ENCODE results near the gene ZNF619. TPM values are rescaled to one million over a fixed set of nuclear protein-coding genes. Genes with fewer than 3 reads are reported as not detected.

The ZNF619 gene
- total RNA-seq, 4 donors from 2014 or later = 3.9 to 8.1 (median 4.6) TPM

DNA sequence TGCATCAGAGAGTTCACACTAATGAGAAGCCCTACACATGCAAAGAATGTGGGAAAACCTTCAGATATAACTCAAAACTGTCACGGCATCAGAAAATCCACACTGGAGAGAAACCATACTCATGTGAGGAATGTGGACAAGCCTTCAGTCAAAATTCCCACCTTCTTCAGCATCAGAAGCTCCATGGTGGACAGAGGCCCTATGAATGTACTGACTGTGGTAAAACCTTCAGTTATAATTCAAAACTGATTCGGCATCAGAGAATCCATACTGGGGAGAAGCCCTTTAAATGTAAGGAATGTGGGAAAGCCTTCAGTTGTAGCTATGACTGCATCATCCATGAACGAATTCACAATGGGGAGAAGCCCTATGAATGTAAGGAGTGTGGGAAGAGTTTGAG, 10.2 kb downstream of the ZNF619 start:
- WGBS, 2 donors = 93 to 97% methylated on average over 3 of the region's 3 CpGs
- DNase-seq (ENCODE audit: low spot score in 2 of 2) = no peak
- Histone ChIP-seq H3K4me1 (no peaks in the 10 kb centered on the region), H3K9me3 (peaks cover 0 to 35% (median 9%) of the 10 kb centered on the region in 4 donors), H3K36me3 (peaks cover 0 to 86% (median 9%) of the 10 kb centered on the region in 3 donors), H3K27me3 (no peaks in the 10 kb centered on the region), H3K4me3 (no peak overlapping the region), H3K27ac (no peak overlapping the region)
- TF ChIP-seq EP300 (IDR thresholded peaks at IDR 0.05) = no peak
- no peak for TF ChIP-seq POLR2A (IDR thresholded peaks at IDR 0.05)
- TF ChIP-seq, protein P1, sequence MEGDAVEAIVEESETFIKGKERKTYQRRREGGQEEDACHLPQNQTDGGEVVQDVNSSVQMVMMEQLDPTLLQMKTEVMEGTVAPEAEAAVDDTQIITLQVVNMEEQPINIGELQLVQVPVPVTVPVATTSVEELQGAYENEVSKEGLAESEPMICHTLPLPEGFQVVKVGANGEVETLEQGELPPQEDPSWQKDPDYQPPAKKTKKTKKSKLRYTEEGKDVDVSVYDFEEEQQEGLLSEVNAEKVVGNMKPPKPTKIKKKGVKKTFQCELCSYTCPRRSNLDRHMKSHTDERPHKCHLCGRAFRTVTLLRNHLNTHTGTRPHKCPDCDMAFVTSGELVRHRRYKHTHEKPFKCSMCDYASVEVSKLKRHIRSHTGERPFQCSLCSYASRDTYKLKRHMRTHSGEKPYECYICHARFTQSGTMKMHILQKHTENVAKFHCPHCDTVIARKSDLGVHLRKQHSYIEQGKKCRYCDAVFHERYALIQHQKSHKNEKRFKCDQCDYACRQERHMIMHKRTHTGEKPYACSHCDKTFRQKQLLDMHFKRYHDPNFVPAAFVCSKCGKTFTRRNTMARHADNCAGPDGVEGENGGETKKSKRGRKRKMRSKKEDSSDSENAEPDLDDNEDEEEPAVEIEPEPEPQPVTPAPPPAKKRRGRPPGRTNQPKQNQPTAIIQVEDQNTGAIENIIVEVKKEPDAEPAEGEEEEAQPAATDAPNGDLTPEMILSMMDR (IDR thresholded peaks at IDR 0.05) = no peak

DNA sequence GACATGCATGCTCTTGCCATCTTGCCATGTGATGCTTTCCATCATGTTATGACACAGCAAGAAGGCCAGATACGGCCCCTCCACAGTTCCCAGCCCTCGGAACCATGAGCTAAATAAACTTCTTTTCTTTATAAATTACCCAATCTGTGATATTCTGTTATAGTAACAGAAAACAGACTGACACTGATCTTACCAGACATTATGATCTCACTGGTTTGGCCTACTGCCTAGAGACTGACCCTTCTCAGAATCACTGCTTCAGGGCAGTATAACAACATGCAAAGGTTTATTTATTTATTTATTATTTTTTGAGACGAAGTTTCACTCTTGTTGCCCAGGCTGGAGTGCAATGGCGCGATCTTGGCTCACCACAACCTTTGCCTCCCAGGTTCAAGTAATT, 14.0 kb downstream of the ZNF619 start:
- Histone ChIP-seq H3K36me3 (peaks cover 0 to 49% (median 9%) of the 10 kb centered on the region in 3 donors), H3K4me1 (no peaks in the 10 kb centered on the region), H3K27ac (no peak overlapping the region), H3K4me3 (no peak overlapping the region), H3K27me3 (no peaks in the 10 kb centered on the region), H3K9me3 (peaks cover 0 to 32% (median 9%) of the 10 kb centered on the region in 4 donors)
- DNase-seq (ENCODE audit: low spot score in 2 of 2) = no peak
- 75 to 78% methylated on average over 5 of the region's 5 CpGs for WGBS, 2 donors
- TF ChIP-seq POLR2A (IDR thresholded peaks at IDR 0.05) (no peak), EP300 (IDR thresholded peaks at IDR 0.05) (no peak)
- TF ChIP-seq, protein P1 (IDR thresholded peaks at IDR 0.05) = no peak

DNA sequence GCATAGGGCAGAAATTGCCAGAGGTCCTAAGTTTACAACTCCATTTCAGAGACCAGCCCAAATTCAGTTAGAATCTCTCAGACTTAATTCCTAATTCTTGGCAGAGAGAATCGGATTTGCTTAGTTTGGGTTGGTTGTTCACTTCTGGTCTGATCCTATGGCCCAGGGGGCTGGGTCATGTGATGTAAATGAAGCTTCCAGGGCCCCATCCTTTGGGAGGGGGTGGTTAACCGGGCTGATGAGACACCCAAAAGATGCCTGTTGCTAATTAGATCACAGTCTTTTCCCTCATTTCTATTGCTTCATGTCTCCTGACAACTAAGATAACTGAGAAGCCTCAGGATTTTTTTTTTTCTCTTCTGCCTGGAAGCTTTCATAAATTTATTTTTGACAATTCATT, 17.8 kb downstream of the ZNF619 start:
- H3K27ac ChIP-seq = no peak overlapping the region
- peaks cover 0 to 11% (median 0%) of the 10 kb centered on the region in 3 donors for H3K36me3 ChIP-seq
- no peaks in the 10 kb centered on the region for H3K27me3 ChIP-seq
- H3K9me3 ChIP-seq = no peaks in the 10 kb centered on the region
- no peak for TF ChIP-seq POLR2A (IDR thresholded peaks at IDR 0.05)
- TF ChIP-seq, protein P1 (IDR thresholded peaks at IDR 0.05) = no peak
- no peak for TF ChIP-seq EP300 (IDR thresholded peaks at IDR 0.05)
- WGBS, 2 donors = 50 to 56% methylated on average over 2 of the region's 2 CpGs
- no peak for DNase-seq (ENCODE audit: low spot score in 2 of 2)
- H3K4me3 ChIP-seq = no peak overlapping the region
- no peaks in the 10 kb centered on the region for H3K4me1 ChIP-seq

DNA sequence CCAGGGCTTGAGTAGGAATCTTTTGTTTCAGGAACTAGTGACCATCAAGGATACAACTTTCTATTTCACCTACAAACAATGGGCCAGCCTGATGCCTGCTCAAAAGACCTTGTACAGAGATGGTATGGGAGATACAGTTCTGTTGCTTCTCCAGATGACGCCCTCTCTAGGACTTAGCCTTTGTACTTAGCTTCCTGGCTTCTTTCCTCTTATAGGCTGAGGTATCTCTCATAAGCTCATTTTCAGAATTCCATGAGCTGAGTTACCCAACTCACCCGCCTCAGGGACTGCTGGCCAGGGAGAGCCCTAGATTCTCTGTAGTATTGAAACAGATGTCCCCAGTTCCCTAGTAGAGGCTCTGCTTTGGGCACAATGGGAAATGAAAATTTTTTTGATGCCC, 20.4 kb downstream of the ZNF619 start:
- Histone ChIP-seq H3K27me3 (no peaks in the 10 kb centered on the region), H3K4me3 (no peak overlapping the region), H3K4me1 (no peaks in the 10 kb centered on the region), H3K27ac (no peak overlapping the region), H3K36me3 (no peaks in the 10 kb centered on the region), H3K9me3 (no peaks in the 10 kb centered on the region)
- WGBS, 2 donors = 97 to 98% methylated on average over 2 of the region's 2 CpGs
- TF ChIP-seq, protein P1 (IDR thresholded peaks at IDR 0.05) = no peak
- no peak for TF ChIP-seq EP300 (IDR thresholded peaks at IDR 0.05)
- no peak for TF ChIP-seq POLR2A (IDR thresholded peaks at IDR 0.05)
- DNase-seq (ENCODE audit: low spot score in 2 of 2) = no peak

DNA sequence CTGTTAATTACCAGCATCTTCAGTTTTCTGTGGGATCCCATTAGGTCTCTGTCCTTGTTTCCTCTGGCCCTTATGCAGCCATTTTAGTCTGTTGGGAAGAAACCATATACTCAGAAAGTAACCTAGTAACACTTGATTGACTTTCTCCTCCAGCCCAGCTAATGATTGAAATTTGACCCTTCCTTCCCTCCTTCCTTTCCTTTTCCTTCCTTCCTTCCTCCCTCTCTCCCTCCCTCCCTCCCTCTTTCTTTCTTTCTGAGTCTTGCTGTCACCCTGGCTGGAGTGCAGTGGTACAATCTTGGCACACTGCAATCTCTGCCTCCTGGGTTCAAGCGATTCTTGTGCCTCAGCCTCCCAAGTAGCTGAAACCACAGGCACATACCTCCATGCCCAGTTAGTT, 23.0 kb downstream of the ZNF619 start:
- no peak for TF ChIP-seq POLR2A (IDR thresholded peaks at IDR 0.05)
- TF ChIP-seq, protein P1 (IDR thresholded peaks at IDR 0.05) = no peak
- TF ChIP-seq EP300 (IDR thresholded peaks at IDR 0.05) = no peak
- H3K36me3 ChIP-seq = no peaks in the 10 kb centered on the region
- no peaks in the 10 kb centered on the region for H3K27me3 ChIP-seq
- H3K4me3 ChIP-seq = no peak overlapping the region
- WGBS, 2 donors = 94 to 96% methylated on average over 1 of the region's 1 CpG
- H3K4me1 ChIP-seq = peaks cover 0 to 8% (median 1%) of the 10 kb centered on the region in 4 donors
- no peaks in the 10 kb centered on the region for H3K9me3 ChIP-seq
- no peak for DNase-seq (ENCODE audit: low spot score in 2 of 2)
- no peak overlapping the region for H3K27ac ChIP-seq

Measured in tibial nerve (tissue), 4 donors.